ENCODE results near the gene DNAL4. TPM values are rescaled to one million over a fixed set of nuclear protein-coding genes. Genes with fewer than 3 reads are reported as not detected.

Gene DNAL4
- total RNA-seq, 1 experiment from 2014 or later = 18.3 TPM

DNA sequence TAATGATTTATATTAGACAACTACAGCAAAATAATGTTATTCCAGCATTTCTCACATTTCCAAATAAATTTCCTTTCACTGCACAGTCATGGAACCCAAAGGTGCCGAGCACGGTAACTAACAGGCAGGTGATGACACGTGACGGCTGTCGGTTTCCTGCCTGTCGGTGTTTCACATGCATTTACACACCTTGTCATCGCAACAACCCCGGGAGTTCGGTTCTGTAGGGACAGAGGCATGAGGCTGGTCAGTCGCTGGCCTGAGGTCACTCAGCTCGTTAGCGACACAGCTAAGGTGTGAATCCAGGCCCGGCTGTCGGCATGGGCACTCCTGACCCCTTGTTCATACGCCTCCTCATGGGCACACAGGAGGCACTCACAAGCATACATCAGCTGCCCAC, 9.9 kb downstream of the DNAL4 start:
- ChIA-PET CTCF (interaction anchor here (0.9 to 3.3 kb wide), 3 partner anchors 12 to 338 kb away, joined by 3 to 21 read pairs (median 4); no protein-coding TSS in a partner anchor), POLR2A (interaction anchor here (0.7 kb wide), 1 partner anchor 51 kb away, joined by 3 read pairs; no protein-coding TSS in a partner anchor)
- Mint-ChIP-seq H3K4me1 (ENCODE audit: insufficient read depth, unreplicated experiment) (peaks cover 14% of the 10 kb centered on the region), H3K27me3 (ENCODE audit: insufficient read depth, unreplicated experiment) (no peaks in the 10 kb centered on the region), H3K27ac (ENCODE audit: low read depth, unreplicated experiment) (no peak overlapping the region), H3K36me3 (ENCODE audit: insufficient read depth, unreplicated experiment) (peaks cover 25% of the 10 kb centered on the region), H3K4me3 (ENCODE audit: unreplicated experiment) (no peak overlapping the region), H3K9me3 (ENCODE audit: unreplicated experiment) (no peaks in the 10 kb centered on the region)
- DNase-seq (ENCODE audit: unreplicated experiment) = no peak
- no TSS peak for BruUV-seq (replicated peaks)
- TF ChIP-seq, protein P1, sequence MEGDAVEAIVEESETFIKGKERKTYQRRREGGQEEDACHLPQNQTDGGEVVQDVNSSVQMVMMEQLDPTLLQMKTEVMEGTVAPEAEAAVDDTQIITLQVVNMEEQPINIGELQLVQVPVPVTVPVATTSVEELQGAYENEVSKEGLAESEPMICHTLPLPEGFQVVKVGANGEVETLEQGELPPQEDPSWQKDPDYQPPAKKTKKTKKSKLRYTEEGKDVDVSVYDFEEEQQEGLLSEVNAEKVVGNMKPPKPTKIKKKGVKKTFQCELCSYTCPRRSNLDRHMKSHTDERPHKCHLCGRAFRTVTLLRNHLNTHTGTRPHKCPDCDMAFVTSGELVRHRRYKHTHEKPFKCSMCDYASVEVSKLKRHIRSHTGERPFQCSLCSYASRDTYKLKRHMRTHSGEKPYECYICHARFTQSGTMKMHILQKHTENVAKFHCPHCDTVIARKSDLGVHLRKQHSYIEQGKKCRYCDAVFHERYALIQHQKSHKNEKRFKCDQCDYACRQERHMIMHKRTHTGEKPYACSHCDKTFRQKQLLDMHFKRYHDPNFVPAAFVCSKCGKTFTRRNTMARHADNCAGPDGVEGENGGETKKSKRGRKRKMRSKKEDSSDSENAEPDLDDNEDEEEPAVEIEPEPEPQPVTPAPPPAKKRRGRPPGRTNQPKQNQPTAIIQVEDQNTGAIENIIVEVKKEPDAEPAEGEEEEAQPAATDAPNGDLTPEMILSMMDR (IDR thresholded peaks at IDR 0.05; ENCODE audit: unreplicated experiment) = no peak
- intact Hi-C loops (cut with micrococcal nuclease) = no loop called here

DNA sequence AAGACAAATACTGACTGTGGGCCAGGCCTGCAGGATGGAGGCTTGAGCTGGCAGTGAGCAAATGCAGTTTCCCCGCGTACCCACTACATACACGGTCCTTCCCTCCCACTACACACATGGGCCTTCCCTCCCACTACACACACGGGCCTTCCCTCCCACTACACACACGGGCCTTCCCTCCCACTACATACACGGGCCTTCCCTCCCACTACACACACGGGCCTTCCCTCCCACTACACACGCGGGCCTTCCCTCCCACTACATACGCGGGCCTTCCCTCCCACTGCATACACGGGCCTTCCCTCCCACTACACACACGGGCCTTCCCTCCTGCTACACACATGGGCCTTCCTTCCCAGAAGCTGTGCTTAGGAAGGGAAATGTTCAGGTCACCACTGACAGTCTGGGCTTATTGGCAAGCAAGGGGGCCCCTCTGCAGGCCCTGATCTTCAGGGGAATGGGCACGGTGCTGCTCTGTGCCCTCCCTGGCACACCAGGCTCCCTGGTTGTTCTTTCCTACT, 10.8 kb downstream of the DNAL4 start:
- ChIA-PET CTCF (interaction anchor here (0.6 kb wide), 1 partner anchor 926 kb away, joined by 4 read pairs; no protein-coding TSS in a partner anchor), POLR2A (interaction anchor here (1.0 kb wide), 1 partner anchor 38 kb away, joined by 4 read pairs; no protein-coding TSS in a partner anchor)
- TF ChIP-seq, protein P1 (IDR thresholded peaks at IDR 0.05; ENCODE audit: unreplicated experiment) = no peak
- Mint-ChIP-seq H3K4me3 (ENCODE audit: unreplicated experiment) (no peak overlapping the region), H3K4me1 (ENCODE audit: insufficient read depth, unreplicated experiment) (peaks cover 5% of the 10 kb centered on the region), H3K9me3 (ENCODE audit: unreplicated experiment) (no peaks in the 10 kb centered on the region), H3K27me3 (ENCODE audit: insufficient read depth, unreplicated experiment) (no peaks in the 10 kb centered on the region), H3K36me3 (ENCODE audit: insufficient read depth, unreplicated experiment) (peaks cover 20% of the 10 kb centered on the region), H3K27ac (ENCODE audit: low read depth, unreplicated experiment) (no peak overlapping the region)
- BruUV-seq (replicated peaks) = no TSS peak
- intact Hi-C loops (cut with micrococcal nuclease) = no loop called here
- no peak for DNase-seq (ENCODE audit: unreplicated experiment)

DNA sequence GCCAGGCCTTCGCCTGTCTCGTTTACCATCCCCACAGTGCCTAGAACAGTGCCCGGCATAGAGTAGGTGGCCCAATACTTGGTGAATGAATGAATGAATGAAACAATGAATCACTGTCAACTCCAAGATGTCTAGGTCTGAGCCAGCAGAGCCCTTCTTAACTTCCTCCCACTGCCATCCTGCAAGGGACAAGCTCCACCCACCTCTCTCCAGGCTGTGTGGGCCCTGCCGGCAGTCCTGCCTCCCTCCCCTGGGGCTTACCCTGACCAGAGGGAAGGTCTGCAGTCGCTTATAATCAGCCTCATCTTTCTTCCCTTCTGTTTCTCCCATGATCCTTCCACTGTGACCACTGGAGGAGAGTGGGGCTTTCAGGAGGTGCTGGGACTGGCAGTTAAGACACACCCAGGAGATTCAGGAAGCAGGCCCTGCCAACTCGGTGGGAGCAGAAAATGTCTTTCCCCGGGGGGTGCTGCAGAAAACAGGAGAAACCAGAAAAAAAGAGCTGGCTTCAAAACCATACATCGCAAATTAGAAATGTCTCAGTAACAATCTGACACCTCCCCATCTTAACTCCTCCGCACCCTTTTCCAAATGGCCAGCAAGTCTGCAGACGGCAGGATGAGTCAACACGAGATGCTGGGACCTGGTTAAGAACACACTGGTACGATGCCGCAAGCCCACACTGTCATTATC, 11.4 kb downstream of the DNAL4 start:
- H3K36me3 Mint-ChIP-seq (ENCODE audit: insufficient read depth, unreplicated experiment) = peaks cover 18% of the 10 kb centered on the region
- no peak overlapping the region for H3K4me3 Mint-ChIP-seq (ENCODE audit: unreplicated experiment)
- ChIA-PET POLR2A (interaction anchor here (1.0 kb wide), 1 partner anchor 39 kb away, joined by 4 read pairs; no protein-coding TSS in a partner anchor), CTCF (interaction anchor here (0.6 kb wide), 1 partner anchor 925 kb away, joined by 4 read pairs; no protein-coding TSS in a partner anchor)
- no peaks in the 10 kb centered on the region for H3K4me1 Mint-ChIP-seq (ENCODE audit: insufficient read depth, unreplicated experiment)
- no peak overlapping the region for H3K27ac Mint-ChIP-seq (ENCODE audit: low read depth, unreplicated experiment)
- TF ChIP-seq, protein P1 (IDR thresholded peaks at IDR 0.05; ENCODE audit: unreplicated experiment) = no peak
- no peaks in the 10 kb centered on the region for H3K27me3 Mint-ChIP-seq (ENCODE audit: insufficient read depth, unreplicated experiment)
- no peaks in the 10 kb centered on the region for H3K9me3 Mint-ChIP-seq (ENCODE audit: unreplicated experiment)
- BruUV-seq (replicated peaks) = no TSS peak
- no peak for DNase-seq (ENCODE audit: unreplicated experiment)
- intact Hi-C loops (cut with micrococcal nuclease) = no loop called here

- ChIA-PET POLR2A (no interaction called here), CTCF (no interaction called here)
- no peak overlapping the region for H3K4me3 Mint-ChIP-seq (ENCODE audit: unreplicated experiment)
- TF ChIP-seq, protein P1 (IDR thresholded peaks at IDR 0.05; ENCODE audit: unreplicated experiment) = no peak
- H3K4me1 Mint-ChIP-seq (ENCODE audit: insufficient read depth, unreplicated experiment) = no peaks in the 10 kb centered on the region
- H3K36me3 Mint-ChIP-seq (ENCODE audit: insufficient read depth, unreplicated experiment) = peaks cover 17% of the 10 kb centered on the region
- H3K9me3 Mint-ChIP-seq (ENCODE audit: unreplicated experiment) = no peaks in the 10 kb centered on the region
- H3K27me3 Mint-ChIP-seq (ENCODE audit: insufficient read depth, unreplicated experiment) = no peaks in the 10 kb centered on the region
- no peak overlapping the region for H3K27ac Mint-ChIP-seq (ENCODE audit: low read depth, unreplicated experiment)
- DNase-seq (ENCODE audit: unreplicated experiment) = no peak
- intact Hi-C loops (cut with micrococcal nuclease) = no loop called here
- no TSS peak for BruUV-seq (replicated peaks)
Observed at GRCh38 chr22:38781033-38781432, 12.9 kb downstream of the DNAL4 start.
